NCI-H1436 treated with DMSO at 0.1 percent for 48 hours (cell line): ENCODE results near the gene CAMSAP2.

ENCODE experiments used
- DNase-seq: peaks from one replicate; lab custom pipeline; 2025; lab: John Stamatoyannopoulos, UW

Gene CAMSAP2

GRCh38 chr1:200885623-200886402, 147.1 kb downstream of the CAMSAP2 start:
- no peak for DNase-seq

- no peak for DNase-seq
Measured at GRCh38 chr1:200886594-200886993, 147.9 kb downstream of the CAMSAP2 start.

DNA sequence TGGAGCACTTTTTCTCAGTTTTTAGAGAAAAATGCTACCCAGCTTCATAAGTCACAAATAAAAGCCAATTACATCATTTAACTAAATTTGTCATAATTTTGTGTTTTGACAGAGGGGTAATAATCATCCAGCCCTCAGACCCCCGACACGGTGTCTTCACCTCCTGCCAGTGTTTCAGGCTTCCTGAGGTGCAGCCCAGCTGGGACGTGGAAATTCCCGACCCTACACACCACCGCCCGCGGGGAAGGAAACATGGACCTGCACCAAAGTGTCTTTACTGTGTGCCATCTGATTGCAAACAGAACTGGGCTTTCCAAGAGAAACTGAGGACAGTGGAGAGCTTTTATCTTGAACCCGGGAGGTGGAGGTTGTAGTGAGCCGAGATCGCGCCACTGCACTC, 148.3 kb downstream of the CAMSAP2 start:
- no peak for DNase-seq

- DNase-seq = no peak
Measured at GRCh38 chr1:200887772-200888348, 149.2 kb downstream of the CAMSAP2 start.

GRCh38 chr1:200888349-200888838, 149.7 kb downstream of the CAMSAP2 start:
- DNase-seq = no peak

DNA sequence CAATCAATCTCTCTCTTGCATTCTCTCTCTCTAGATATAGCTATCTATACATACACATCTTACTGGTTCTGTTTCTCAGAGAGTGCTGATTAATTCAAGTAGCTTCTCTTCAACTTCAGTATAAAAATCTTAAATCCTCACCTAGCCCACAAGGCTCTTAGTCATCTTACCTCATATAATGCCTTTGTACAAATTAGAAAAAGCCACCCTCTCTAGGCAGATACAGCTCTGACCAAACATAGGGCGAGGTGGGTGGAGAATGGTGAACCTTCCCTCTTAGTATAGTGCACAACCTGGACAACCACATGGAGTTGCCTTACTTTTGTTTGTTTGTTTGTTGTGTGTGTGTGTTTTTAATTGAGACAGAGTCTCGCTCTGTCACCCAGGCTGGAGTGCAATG, 150.9 kb downstream of the CAMSAP2 start:
- DNase-seq = no peak

- no peak for DNase-seq
Measured at GRCh38 chr1:200890027-200890426, 151.3 kb downstream of the CAMSAP2 start.

GRCh38 chr1:200890818-200891773, 152.4 kb downstream of the CAMSAP2 start:
- no peak for DNase-seq

- no peak for DNase-seq
Measured at GRCh38 chr1:200891774-200892157, 153.1 kb downstream of the CAMSAP2 start.

GRCh38 chr1:200892546-200892945, 153.9 kb downstream of the CAMSAP2 start:
- no peak for DNase-seq

DNA sequence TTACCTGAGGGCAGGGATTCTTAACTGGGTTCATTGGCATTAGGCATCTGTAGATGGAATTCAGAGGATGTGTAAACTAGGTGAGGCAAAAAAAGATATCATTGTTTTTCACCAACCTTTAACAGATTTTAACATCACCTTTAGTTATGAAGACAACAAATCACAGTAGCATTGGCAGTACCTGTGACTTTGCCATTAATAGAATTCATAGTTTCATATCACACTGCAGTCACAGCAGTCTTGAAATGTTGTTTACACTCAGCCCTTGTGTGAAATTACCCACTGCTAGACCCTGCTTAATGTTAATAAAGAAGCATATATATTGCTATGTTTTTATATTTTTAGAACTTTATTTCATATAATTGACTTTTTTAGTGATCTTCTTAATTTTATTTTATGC, 154.3 kb downstream of the CAMSAP2 start:
- DNase-seq = no peak

DNA sequence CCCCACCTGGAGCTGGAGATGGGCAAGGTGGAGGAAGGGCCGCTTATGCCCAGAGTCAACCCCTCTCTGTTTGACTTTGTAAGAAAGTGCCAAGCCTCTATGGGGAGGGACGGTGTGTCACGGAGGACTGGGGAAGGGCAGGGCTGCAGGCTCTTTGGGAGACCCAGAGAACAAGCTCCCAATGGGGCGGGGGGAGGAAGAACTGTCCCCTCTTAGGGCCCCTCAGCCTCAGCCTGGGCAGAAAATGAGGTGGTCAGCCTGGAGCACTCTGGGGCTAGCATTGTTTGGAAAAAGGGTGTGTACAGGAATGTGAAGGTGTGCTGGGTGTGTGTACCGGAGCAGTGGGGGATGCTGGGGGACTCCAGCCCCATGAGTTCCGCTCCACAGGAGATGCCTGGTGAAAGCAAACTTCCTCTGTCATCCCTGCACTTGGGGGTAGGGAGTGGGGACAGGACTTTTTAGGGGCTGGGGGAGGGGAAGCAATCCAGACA, 154.8 kb downstream of the CAMSAP2 start:
- DNase-seq = no peak

GRCh38 chr1:200894712-200895442, 156.2 kb downstream of the CAMSAP2 start, which contains the start of gene INAVA:
Gene INAVA, plus strand, starts transcription at chr1:200894900. Its CDS starts 3,501 bp downstream, at chr1:200898401.
- DNase-seq = no peak

- no peak for DNase-seq
Measured at GRCh38 chr1:200895443-200895789, 156.7 kb downstream of the CAMSAP2 start.

- DNase-seq = no peak
Measured at GRCh38 chr1:200895801-200896530, 157.3 kb downstream of the CAMSAP2 start.

GRCh38 chr1:200896531-200897196, 158.0 kb downstream of the CAMSAP2 start:
- no peak for DNase-seq

DNA sequence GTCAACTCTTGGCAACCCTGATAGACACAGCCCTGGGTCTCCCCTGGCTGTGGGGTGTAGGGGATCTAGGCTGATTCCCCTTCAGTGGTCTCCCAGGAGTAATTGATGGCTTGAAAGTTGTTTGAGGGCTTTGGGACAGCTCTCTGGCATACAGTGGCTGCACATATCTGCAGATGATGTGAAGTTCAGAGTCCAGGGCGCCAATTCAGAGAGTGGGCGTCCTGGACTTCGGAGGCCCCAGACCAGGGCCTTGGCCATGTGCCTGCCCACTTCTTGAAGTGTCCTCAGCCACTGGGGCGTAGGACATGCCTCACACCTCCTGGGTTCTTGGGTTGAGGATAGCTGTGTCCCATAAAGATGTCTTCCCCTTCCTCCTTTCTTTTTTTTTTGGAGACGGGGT, 158.6 kb downstream of the CAMSAP2 start:
- DNase-seq = no peak

DNA sequence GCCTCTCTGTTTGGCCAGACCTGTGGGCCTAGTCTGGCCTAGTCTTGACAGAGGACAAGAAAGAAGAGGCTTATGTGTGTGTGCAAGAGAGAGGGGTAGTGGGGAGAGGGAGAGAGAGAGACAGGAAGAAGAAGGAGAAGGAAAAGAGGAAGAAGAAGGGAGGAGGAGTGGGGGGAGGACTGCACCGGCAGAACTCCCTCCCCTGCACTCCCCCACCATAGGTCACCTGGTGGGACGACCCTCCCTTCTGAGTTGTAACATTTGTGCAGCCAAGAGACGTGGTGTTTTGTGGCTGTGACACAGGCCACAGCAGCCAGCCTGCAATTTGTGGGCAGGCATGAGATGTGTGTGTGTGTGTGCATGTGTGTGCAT, 160.3 kb downstream of the CAMSAP2 start:
- DNase-seq = no peak

GRCh38 chr1:200899451-200899915, 160.8 kb downstream of the CAMSAP2 start:
- no peak for DNase-seq
